Left ventricle myocardium inferior (tissue), 1 donor: ENCODE results near the gene ST8SIA2. TPM values are rescaled to one million over a fixed set of nuclear protein-coding genes. Genes with fewer than 3 reads are reported as not detected.

ENCODE experiments used
- DNase-seq: peaks from one replicate; pipeline ENCODE4 v3.0.0-alpha.2; 2020
- H3K27ac ChIP-seq: fragments of 200-600 bp; replicated peaks from 2 replicates; pipeline ENCODE4 v1.8.0; 2021
- H3K27me3 ChIP-seq: fragments of 200-600 bp; 2 replicates; pipeline ENCODE4 v1.8.0; 2021; ENCODE audit warnings: low read depth
- H3K36me3 ChIP-seq: fragments of 200-600 bp; 2 replicates; pipeline ENCODE4 v1.8.0; 2021
- H3K4me1 ChIP-seq: fragments of 200-600 bp; 2 replicates; pipeline ENCODE4 v1.8.0; 2021
- H3K4me3 ChIP-seq: fragments of 200-600 bp; 2 replicates; pipeline ENCODE4 v1.8.0; 2021; ENCODE audit warnings: mild to moderate bottlenecking, moderate library complexity
- H3K9me3 ChIP-seq: fragments of 200-600 bp; replicated peaks from 2 replicates; pipeline ENCODE4 v1.8.0; 2021
- intact Hi-C: fragments of 100-400 bp; cut with micrococcal nuclease; formaldehyde crosslinking; loops from one replicate; pipeline ENCODE4 v1.11.0; 2022
- total RNA-seq: library from RNA; stranded (reverse); fragmentation: NEBNext Ultra II Directional; extraction: Animal tissue kit (Norgen Biotek cat#: 25700); gene quantifications from one replicate; pipeline ENCODE4 v1.2.1, GENCODE V29; 2021
- TF ChIP-seq, protein P1 (sequence below): fragments of 200-600 bp; IDR thresholded peaks from 2 replicates; pipeline ENCODE4 v1.8.0; 2021; ENCODE audit warnings: antibody characterized with exemption, mild to moderate bottlenecking, borderline replicate concordance
- donor health status: DM: no; HTN: yes; CAD: no; lungs with severe emphysema.

Gene ST8SIA2
- total RNA-seq, 1 donor from 2014 or later = 3.6 TPM

DNA sequence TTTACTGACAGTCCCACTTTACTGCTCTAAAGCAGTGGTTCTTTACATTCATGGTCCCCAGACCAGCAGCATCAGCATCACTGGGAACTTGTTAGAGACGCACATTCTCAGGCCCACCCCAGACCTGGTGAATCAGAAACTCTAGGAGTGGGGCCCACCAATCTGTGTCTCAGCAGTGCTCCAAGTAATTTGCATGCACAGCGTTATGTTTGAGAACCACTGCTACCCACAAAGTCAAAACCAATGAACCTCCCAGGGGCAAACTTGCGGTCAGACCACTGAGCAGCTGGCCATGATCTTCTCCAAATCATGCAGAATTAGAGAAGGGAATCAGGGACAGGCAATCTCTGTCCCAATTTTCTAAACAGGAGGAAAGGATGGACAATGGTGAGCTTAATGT, 58.5 kb downstream of the ST8SIA2 start:
- DNase-seq = no peak
- Histone ChIP-seq H3K4me3 (no peak overlapping the region), H3K4me1 (peaks cover 5% of the 10 kb centered on the region), H3K9me3 (no peaks in the 10 kb centered on the region), H3K27me3 (peaks cover 17% of the 10 kb centered on the region), H3K36me3 (no peaks in the 10 kb centered on the region), H3K27ac (no peak overlapping the region)
- intact Hi-C loops = no loop called here
- TF ChIP-seq, protein P1, sequence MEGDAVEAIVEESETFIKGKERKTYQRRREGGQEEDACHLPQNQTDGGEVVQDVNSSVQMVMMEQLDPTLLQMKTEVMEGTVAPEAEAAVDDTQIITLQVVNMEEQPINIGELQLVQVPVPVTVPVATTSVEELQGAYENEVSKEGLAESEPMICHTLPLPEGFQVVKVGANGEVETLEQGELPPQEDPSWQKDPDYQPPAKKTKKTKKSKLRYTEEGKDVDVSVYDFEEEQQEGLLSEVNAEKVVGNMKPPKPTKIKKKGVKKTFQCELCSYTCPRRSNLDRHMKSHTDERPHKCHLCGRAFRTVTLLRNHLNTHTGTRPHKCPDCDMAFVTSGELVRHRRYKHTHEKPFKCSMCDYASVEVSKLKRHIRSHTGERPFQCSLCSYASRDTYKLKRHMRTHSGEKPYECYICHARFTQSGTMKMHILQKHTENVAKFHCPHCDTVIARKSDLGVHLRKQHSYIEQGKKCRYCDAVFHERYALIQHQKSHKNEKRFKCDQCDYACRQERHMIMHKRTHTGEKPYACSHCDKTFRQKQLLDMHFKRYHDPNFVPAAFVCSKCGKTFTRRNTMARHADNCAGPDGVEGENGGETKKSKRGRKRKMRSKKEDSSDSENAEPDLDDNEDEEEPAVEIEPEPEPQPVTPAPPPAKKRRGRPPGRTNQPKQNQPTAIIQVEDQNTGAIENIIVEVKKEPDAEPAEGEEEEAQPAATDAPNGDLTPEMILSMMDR = no peak

DNA sequence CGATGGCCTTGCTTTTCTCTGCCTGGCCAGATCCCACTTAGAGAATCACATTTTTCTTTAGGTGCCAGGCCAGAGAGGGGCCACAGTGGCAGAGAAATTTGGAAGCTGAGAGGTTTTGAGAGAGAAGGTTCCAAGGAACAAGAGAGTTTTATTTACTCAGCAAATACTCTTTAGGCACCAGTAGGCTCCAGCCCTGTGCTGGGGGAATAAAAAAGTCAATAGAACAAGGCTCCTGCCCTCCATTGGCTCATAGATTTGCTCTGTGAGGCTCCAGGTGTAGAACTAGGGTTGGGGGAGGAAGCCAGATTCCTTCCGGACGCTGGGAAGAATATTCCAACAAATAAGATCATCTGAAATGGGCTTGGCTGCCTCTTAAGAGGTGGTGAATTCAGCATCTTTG, 59.9 kb downstream of the ST8SIA2 start:
- DNase-seq = no peak
- intact Hi-C loops = no loop called here
- H3K36me3 ChIP-seq = no peaks in the 10 kb centered on the region

DNA sequence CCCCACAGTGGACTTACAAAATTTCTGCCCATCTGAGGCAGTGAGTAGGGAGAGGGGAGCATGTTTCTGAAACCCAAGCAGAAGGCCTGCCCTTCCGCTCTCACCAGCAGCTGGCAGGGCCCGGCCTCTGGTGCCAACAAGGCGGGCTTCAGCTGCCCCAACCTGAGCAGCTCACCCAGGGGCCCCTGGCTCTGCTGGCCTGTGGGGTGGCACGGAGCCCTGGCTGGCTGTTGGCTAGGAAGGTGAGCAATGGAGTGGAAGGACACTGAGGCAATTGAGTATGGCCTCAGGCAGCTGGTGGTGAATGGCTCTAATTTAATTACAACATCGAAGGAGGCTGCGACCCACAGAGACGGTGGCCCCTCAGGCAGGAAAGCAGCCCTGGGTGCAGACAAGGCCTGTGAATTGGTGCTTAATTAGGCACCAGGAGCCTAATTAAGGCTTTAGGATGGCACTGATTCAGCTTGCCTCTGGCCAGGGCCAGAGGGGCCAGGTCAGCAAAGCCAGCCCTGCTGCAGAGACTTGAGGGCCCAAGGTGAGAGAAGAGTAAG, 60.9 kb downstream of the ST8SIA2 start:
- H3K27me3 ChIP-seq = peaks cover 17% of the 10 kb centered on the region
- no peaks in the 10 kb centered on the region for H3K36me3 ChIP-seq
- intact Hi-C loops = no loop called here
- no peaks in the 10 kb centered on the region for H3K9me3 ChIP-seq
- H3K4me1 ChIP-seq = peaks cover 13% of the 10 kb centered on the region
- no peak overlapping the region for H3K27ac ChIP-seq
- TF ChIP-seq, protein P1 = no peak
- H3K4me3 ChIP-seq = no peak overlapping the region
- no peak for DNase-seq

More for the DNA sequence above, 59.9 kb downstream of the ST8SIA2 start:
- TF ChIP-seq, protein P1 = no peak
- Histone ChIP-seq H3K4me3 (no peak overlapping the region), H3K27ac (no peak overlapping the region), H3K4me1 (peaks cover 13% of the 10 kb centered on the region), H3K27me3 (peaks cover 17% of the 10 kb centered on the region), H3K9me3 (no peaks in the 10 kb centered on the region)

DNA sequence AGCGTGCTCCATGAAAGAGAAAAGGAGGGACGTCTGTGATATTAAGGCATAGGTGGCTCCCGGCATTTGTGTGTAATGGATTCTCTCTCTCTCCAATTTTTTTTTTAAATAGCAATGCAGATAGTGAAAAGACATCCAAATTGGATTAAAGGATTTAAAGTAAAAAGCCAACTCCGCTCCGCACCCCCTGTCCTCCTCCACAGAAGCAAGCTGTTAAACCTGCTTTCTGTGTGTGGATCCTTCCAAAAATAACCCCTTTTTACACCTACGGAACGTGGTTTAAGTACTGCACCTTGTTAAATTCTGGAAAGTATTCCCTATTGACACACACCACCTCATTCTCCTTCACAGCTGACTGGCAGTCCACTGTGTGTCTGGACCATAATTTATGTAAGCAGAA, 61.6 kb downstream of the ST8SIA2 start:
- Histone ChIP-seq H3K36me3 (no peaks in the 10 kb centered on the region), H3K4me1 (peaks cover 13% of the 10 kb centered on the region), H3K27me3 (peaks cover 13% of the 10 kb centered on the region), H3K4me3 (no peak overlapping the region), H3K9me3 (no peaks in the 10 kb centered on the region), H3K27ac (no peak overlapping the region)
- intact Hi-C loops = no loop called here
- DNase-seq = no peak
- TF ChIP-seq, protein P1 = no peak

DNA sequence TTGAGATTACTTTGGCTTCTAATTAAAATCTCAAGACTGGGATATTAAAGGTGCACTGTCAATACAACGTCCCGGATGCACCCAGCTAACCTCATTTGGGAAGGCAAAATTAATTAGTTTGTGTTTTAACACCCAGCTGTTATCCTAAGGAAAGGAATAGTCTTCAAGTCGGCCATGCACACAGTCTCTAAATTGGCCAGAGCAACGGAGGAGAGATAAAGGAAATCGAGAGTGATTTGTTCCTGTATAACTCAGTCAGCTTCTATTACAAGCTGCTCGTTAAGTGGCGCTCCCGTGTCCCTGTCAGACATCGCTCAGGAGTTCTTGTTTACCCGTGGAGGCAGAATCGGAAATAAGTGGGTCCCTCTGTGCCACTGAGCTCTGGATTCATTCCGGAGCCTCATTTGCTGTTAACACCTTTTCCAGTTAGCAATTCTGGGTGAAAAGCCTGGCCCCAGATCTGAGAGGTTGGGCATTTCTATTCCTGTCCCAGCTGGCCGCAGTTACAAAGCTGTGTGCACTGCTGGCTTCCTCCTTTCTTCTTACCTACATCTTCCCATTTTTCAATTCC, 63.9 kb downstream of the ST8SIA2 start:
- intact Hi-C loops = no loop called here
- H3K4me1 ChIP-seq = peaks cover 13% of the 10 kb centered on the region
- no peaks in the 10 kb centered on the region for H3K36me3 ChIP-seq
- TF ChIP-seq, protein P1 = no peak
- DNase-seq = no peak
- H3K27ac ChIP-seq = no peak overlapping the region
- H3K9me3 ChIP-seq = no peaks in the 10 kb centered on the region
- peaks cover 13% of the 10 kb centered on the region for H3K27me3 ChIP-seq
- H3K4me3 ChIP-seq = peak overlapping the region; percentile 12
